ENCODE data around the gene NDUFS8.

Gene NDUFS8

DNA sequence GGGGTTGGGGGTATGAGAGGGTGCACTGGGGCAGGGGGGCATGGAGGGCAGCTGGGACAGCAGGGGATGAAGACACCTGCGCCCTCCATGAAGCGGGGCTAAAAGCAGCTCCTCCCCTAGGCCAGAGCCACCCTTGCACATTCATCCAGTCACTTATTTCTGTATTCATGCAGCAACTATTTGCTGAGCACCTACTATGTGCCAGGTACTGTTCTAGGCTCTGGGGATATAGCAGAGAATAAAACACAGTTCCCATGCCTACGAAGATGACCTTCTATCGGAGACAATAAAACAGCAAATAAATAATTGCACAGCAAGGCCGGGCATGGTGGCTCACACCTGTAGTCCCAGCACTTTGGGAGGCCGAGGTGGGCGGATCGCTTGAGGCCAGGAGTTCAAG lies 15.0 kb upstream of the NDUFS8 start:
- DNase-seq (ENCODE audit: low read depth in 2 of 2) = no peak

- no peak for DNase-seq (ENCODE audit: low read depth in 2 of 2)
Observed at GRCh38 chr11:68016161-68016903, 14.1 kb upstream of the NDUFS8 start.

DNA sequence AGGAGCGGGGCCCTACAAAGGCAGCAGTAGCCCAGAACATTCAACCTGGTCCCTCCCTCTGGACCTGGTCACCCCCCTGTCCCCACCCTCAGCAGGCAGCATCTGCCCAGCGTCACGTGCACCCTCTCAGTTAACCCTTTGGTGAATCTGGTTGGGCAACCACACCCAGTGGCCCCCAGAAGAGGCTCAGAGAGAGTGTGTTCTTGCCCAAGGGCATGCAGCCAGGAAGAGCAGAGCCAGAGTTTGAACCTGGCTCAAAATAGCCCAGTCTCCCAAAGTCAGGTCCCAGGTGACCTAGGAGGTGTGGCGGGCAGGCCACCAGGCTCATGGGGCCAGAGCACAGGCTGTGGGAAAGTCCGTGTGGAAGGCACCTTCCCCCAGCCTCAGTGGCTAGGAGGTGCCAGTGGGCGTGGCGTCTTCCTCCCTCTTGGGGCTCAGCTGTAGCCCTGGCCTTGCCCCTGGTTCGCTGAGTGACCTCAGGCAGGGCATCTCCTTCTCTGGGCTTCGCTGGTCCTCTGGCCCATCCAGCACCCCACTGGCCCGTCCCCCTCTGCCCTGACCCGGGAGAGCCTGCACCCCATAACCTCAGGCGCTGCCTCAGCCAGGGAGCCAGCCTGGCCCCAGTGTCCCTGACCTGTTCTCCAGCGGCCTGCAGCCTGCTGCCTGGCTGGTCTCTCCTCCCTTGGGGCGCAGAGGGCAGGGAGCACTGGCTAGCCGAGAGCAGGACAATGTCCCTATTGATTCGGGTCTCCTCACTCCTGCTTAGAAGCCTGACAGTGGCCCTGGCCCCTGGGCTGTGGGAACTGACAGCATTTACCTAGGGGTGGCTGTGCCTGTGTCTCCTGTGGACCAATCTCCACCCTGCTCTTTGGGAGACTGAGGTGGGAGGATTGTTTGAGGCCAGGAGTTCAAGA lies 13.3 kb upstream of the NDUFS8 start:
- no peak for DNase-seq (ENCODE audit: low read depth in 2 of 2)

DNA sequence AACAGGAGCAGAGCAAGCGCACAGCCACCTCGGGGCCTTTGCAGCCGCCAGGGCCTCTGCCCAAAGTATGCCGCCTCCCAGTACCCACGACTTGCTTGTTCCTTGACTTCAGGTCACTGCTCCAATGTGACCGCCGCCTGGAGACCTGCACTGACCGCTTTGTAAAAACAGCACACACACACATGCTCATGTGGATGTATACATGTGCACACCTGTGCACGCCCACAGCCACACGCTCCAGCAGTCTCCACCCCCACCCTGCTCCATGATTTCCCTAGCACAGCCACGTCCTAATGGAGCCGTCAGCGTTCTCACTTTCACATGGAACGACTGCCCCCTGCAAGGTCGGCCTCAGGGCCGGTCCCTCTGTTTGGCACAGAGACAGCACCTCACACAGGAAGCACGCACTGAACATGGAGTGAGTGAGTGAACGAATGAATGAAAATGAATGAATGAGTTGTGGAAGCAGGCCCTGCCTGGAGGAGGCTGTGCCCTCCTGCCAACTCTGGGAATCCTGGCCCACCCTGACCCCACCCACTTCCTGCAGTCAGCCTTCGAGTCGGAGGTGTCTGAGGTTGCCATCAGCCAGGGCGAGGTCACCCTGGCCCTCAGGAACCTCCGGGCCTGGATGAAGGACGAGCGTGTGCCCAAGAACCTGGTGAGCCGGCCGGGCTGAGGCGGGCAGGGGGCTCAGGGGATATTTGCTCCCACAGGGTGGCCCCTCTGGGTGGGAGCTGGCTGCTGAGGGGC lies 12.3 kb upstream of the NDUFS8 start:
- DNase-seq (ENCODE audit: low read depth in 2 of 2) = no peak

DNA sequence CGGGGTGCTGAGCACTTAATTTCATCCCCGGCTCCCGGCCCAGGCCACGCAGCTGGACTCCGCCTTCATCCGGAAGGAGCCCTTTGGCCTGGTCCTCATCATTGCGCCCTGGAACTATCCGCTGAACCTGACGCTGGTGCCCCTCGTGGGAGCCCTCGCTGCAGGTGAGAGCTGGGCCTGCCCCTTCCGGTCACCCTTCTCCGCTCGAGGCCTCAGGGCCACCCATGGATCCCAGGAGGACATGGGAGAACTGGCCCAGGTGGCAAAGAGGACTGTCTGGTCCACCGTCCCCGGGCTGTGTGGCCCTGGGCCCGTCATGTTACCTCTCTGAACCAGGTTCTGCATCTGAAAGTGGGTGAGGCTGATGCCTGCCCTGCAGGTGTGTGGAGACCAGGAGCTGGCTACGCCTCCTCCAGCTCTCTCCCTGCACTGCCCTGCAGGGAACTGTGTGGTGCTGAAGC lies 11.7 kb upstream of the NDUFS8 start:
- no peak for DNase-seq (ENCODE audit: low read depth in 2 of 2)

DNA sequence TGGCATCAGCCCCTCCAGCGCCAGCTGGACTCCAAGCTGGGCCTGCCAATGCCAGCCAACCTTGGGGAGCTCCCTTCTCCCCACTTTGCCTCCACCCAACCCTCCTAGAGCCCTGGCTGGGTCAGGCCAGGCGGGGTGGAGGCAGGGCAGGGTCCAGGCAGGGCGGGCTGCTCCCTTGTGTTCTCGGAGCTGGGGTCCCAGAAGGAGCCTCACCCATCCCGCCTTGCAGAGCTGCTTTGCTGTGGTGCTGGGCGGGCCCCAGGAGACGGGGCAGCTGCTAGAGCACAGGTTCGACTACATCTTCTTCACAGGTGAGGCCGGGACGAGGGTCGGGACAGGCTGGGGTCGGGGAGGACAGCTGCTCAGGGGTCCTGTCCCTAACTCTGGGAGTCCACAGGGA lies 11.0 kb upstream of the NDUFS8 start:
- DNase-seq (ENCODE audit: low read depth in 2 of 2) = no peak

- no peak for DNase-seq (ENCODE audit: low read depth in 2 of 2)
Observed at GRCh38 chr11:68020575-68020974, 9.9 kb upstream of the NDUFS8 start.

- no peak for DNase-seq (ENCODE audit: low read depth in 2 of 2)
Observed at GRCh38 chr11:68021167-68021787, 9.2 kb upstream of the NDUFS8 start.

- no peak for DNase-seq (ENCODE audit: low read depth in 2 of 2)
Observed at GRCh38 chr11:68022531-68022930, 8.0 kb upstream of the NDUFS8 start.

- DNase-seq (ENCODE audit: low read depth in 2 of 2) = no peak
Observed at GRCh38 chr11:68024508-68024907, 6.0 kb upstream of the NDUFS8 start.

DNA sequence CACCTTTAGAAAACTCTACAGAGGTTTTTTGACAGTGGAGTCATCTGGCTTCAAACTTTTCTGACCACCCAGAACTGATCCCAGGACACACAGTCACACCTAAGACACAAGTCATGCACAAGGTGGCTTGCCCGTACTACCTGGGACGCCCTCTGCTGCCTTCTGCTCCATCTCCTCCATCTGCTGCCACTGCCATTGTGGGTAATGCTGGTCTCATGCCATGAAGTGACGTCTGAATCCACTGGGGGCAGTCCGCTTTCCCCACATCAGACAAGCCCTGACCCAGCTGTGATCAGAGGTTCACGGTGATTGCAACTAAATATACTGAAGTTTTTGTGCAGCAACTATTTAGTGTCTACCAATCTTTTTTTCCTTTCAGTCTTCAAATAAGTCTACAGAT lies 5.4 kb upstream of the NDUFS8 start:
- DNase-seq (ENCODE audit: low read depth in 2 of 2) = no peak

- DNase-seq (ENCODE audit: low read depth in 2 of 2) = no peak
Observed at GRCh38 chr11:68026391-68027105, 3.9 kb upstream of the NDUFS8 start.

- DNase-seq (ENCODE audit: low read depth in 2 of 2) = no peak
Observed at GRCh38 chr11:68027667-68028066, 2.8 kb upstream of the NDUFS8 start.

DNA sequence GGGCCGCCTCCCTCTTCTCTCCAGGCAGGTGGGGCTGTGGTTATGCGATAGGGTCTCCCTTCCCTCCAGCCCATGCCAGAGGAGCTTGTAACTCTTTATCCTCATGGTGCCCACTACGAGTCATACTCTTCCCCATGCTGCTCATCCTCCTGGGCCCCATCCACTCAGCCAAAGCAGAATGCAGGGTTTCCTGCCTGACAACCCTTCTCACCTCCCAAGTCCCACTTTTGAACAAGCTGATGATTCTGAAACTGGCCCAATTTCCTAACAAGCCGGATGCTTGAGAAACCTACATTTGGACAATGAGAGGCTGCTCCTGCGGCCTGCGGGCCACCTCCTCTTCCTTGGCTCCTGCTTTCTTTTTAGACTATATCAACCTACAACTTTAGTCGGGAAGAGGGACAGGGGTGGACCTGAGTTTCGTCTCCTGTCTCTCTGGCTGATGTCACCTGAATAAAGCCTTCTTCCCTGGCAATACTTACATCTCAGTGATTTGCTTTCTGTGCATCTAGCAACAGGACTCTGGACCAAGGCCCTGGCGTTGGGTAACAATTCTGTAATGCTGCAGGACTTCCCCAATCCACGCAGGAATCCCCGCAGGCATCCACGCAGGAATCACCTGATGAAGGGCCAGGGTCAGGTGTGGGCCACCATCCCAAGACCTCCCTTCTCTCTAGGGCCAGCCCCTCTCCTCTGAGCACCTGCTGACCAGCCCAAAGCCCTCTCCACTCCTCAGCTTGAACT lies 1.5 kb upstream of the NDUFS8 start:
- DNase-seq (ENCODE audit: low read depth in 2 of 2) = no peak

GRCh38 chr11:68031144-68031464 lies 623 bp downstream of the NDUFS8 start:
- no peak for DNase-seq (ENCODE audit: low read depth in 2 of 2)

GRCh38 chr11:68032003-68032402 lies 1.5 kb downstream of the NDUFS8 start:
- DNase-seq (ENCODE audit: low read depth in 2 of 2) = no peak

- DNase-seq (ENCODE audit: low read depth in 2 of 2) = no peak
Observed at GRCh38 chr11:68032997-68033707, 2.7 kb downstream of the NDUFS8 start.

DNA sequence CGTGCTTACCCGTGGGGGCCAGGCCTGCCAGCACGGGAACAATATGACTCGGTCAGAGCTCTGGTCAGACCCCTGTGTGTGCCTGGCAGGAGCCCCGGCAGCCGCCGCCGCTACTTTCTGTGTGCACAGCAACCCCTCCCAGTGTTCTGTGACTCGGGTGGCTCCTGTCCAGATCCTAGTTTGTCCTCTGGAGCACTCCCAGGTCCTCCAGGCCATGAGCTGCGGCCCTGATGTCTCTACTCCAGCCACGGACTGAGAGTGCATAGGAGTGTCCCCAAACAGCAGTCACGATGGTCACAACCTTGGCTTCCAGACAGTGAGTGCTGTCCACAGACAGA lies 3.2 kb downstream of the NDUFS8 start:
- DNase-seq (ENCODE audit: low read depth in 2 of 2) = no peak

DNA sequence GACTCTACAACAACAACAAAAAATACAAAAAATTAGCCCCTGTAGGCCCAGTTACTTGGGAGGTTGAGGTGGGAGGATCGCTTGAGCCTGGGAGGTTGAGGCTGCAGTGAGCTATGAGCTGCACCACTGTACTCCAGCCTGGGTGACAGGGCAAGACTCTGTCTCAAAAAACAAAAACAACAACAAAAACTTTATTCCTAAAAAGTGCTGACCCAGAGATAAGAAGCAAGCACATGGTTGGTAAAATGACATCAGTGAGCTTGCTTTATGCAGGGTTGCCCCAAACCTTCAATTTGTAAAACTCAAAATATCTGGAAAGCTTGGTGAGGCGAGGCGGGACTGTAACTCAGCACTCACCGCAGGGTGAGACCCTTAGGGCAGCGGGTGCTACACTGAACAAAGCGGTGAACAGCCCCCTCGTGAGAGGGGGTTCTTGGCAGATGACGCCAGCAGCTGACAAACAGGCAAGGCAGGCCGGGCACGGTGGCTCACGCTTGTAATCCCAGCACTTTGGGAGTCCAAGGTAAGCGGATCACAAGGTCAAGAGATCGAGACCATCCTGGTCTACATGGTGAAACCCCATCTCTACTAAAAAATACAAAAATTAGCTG lies 4.9 kb downstream of the NDUFS8 start:
- DNase-seq (ENCODE audit: low read depth in 2 of 2) = no peak

All from stimulated activated CD8-positive, alpha-beta memory T cell treated with anti-CD3 and anti-CD28 coated beads, Interleukin-7, amount 100 ng/mL, for 1 hour (primary cell).